A204.1 (cell line): ENCODE measurements around the gene TFF2.

Experiments
- FAIRE-seq: peaks from 2 replicates; lab custom pipeline; 2012; peaks lifted over from hg19 to GRCh38; lab: Jason Lieb, UNC

TFF2 gene

DNA sequence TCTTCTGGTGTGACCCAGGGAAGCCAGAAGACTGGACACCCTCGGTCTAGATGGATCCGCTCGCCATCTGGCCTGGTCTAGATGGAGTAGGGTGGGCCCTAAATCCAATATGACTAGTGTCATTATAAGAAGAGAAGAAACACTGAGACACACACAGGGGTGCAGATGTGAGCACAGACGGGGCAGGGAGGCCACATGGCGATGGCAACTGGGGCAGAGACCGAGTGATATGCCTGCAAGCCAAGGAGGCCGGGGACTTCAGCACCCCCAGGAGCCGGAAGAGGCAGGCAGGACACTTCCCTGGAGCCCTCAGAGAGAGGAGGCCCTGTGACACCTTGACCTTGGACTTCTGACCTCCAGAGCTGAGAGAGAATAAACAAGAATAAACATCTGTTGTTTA, 30.0 kb downstream of the TFF2 start:
- FAIRE-seq, result no peak

- no peak for FAIRE-seq
Measured at GRCh38 chr21:42319851-42320572, 30.8 kb downstream of the TFF2 start.

DNA sequence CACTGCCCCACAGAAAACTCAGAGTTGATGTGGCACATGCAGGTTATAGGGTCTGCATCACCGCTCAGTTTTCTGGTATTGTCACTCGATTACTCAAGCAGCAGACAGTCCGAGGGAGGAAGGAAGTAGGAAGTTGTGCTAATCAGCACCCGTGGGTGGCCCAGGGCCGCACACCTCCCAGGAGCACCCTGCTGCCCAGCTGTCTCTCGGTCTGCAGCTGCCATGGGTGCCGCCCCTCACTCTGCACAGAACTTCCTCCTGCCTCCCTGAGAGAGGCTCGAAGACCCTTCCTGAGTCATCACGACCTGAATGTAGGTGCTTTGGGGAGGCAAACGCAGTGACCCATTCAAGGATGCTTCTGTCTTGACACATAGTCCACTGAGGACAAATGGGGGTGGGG, 31.4 kb downstream of the TFF2 start:
- FAIRE-seq, result no peak

DNA sequence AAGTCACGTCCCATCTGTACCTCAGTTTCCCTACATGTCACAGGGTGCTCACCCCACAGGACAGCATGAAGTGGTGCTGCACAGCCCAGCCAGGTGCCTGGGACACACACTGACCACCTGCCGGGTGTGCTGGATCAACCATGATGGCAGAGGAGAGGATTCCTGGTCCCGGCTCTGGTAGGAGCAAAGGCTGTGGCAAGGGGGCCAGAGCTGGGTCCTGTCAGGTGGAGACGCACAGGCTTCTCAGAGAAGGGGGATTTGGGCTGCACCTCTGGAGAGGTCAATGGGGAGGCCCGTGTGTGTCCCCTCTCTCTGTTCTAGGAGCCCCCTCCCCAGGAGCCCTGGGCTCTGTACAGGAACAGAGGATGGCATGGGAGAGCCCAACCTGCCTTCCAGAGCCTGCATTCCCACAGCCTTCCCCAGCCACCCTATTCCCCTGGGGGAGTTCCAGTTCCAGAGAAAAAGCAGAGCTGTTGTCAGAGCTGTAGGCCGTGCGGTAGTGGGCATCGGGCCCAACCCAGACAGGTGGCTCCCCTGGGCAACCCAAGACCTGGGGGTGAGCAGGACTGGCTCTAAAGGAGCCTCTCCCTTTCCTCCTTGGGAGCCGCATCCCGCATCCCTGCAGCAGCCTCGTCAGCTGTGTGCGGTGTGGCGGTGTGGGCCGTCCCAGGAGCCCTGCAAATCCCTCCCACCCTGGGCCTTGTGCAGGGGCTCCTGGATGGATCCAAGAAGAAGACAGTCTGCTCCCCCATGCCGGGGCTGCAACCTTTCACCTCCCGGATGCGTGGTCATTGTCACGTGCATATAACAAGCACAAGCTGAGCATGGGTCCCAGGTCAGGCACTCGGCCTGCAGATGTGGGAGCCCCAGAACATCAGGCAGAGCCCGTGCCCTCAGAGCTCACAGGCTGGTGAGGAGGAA, 32.7 kb downstream of the TFF2 start:
- FAIRE-seq, result no peak

- no peak for FAIRE-seq
Measured at GRCh38 chr21:42317341-42317741, 33.5 kb downstream of the TFF2 start.

GRCh38 chr21:42316891-42317290, 33.9 kb downstream of the TFF2 start:
- no peak for FAIRE-seq

GRCh38 chr21:42315296-42315891, 35.4 kb downstream of the TFF2 start, which contains the start of gene TFF3:
TSS of gene TFF3 (minus strand) at chr21:42315409. CDS start at chr21:42315374, 35 bp downstream.
- FAIRE-seq, result no peak

GRCh38 chr21:42314616-42315295, 36.0 kb downstream of the TFF2 start:
- FAIRE-seq, result no peak

- no peak for FAIRE-seq
Measured at GRCh38 chr21:42313501-42313969, 37.3 kb downstream of the TFF2 start.

DNA sequence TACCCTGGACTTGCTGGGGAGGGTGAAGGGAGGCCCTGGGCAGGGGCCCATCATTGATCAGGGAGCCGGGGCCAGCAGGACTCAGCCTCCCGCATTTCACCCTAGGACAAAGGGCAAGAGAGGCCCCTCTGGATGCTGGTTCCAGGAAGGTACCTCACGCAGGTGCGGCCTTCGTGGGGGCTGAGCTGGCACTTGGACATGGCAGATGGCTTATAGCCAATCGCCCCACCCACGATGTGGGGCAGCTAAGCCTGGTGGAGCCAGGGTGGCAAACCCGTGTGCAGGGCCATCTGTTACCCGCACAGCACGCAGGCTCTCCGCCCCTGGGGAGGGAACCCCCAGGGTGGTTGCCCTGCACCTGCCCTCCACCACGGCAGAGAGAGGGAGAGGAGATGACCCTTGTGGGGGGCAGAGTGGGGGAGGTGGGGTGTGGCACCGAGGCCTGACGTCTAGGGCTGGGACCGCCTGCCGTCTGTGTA, 38.1 kb downstream of the TFF2 start:
- FAIRE-seq, result no peak

GRCh38 chr21:42311816-42312625, 38.8 kb downstream of the TFF2 start:
- FAIRE-seq, result no peak

DNA sequence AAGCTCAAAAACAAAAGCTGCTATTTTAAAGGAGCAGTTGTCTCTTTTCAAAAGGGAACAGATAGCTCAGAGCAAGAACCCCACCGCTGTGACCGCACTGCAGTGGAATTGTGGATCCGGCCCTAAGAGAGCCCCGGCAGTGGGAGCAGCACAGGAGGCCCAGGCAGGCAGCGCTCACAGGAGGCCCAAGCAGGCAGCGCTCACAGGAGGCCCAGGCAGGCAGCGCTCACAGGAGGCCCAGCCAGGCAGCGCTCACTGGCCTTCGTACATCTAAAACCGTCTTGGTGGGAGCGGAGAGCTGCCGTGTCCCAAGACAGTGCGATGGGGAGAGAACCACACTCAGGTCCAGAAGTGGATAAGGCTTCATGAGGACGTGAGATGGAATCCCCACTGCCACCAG, 39.6 kb downstream of the TFF2 start:
- FAIRE-seq, result no peak

GRCh38 chr21:42310411-42311001, 40.3 kb downstream of the TFF2 start:
- no peak for FAIRE-seq

DNA sequence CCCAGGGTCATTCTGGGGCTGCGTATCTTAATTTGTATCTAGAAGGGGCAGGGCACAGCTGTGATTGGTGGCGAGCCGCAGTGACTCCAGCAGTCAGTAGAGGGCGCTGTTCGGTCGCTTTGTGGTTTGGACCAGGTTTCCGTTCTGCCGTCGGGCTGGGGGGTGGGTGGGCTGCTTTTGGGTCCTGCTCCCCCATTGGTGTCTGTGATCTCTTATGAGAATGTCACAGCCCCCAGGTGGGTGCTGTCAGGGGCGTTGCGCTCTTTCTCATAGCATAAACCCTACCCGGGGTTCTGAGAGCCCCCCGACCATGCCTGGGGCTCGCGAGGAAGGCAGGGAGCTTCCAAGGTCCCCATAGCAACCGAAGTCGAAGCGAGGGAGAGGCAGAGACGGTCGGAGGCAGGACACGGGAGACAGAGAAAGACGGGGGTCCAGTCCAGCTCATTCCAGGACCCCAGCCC, 41.0 kb downstream of the TFF2 start:
- FAIRE-seq, result no peak

GRCh38 chr21:42308914-42309752, 41.7 kb downstream of the TFF2 start:
- no peak for FAIRE-seq

DNA sequence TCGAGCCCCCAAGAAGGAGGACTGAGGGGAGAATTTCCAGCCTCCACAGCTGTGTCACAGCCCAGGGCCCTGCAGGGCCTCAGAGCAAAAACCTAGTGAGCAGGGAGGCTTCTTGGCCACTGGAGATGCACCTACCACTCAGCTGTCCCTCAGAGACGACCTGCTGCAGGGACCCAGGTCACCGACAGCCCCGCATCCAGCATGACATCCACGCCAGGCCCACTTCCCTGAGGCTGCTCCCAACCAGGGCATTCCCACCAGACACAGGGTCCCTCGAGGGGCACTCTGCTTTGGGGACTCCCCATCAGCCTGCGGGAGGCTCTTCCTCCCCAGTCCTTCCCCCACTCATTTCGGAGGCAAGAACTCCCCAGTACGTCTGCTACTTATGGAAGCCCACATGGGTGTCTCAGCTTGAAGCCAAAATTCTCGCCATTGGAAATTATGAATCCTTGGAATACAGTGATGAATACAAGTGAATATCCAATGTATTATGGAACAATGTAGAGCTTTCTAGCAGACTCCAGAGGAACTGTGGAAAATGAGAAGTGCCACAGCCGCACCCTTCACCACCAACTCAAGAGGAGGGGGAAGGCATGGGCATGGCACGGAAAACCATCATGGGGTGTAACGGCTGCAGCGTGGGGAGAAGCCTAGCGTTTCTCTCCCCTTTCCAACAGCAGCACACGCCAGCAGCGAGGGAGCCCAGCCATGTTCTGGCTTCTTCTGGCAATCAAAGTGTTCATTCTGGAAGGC, 42.5 kb downstream of the TFF2 start:
- FAIRE-seq, result no peak

DNA sequence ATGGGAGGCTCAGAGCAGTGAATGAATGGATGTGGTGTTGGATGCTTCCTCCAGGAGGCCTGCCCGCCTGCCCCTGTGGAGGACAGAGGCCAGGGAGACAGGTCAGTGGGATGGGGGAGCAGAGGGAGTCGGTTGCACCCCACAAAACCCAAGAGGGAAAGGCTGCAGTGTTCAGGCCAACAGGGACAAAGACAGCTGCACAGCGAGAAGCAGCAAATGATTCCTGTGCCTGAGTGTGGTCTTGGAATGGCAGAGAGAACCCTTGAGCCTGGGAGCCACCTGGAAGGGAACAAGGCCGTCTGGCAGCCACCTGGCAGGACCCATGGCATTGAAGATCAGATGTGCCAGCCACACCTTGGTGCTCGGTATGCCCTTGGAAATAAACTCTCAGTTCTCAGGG, 43.7 kb downstream of the TFF2 start:
- FAIRE-seq, result no peak

GRCh38 chr21:42306366-42307035, 44.3 kb downstream of the TFF2 start:
- no peak for FAIRE-seq
